ENCODE data around the gene DNPH1. TPM values are rescaled to one million over a fixed set of nuclear protein-coding genes. Genes with fewer than 3 reads are reported as not detected.

The DNPH1 gene
- polyA plus RNA-seq, 1 donor from 2014 or later, result 48.3 TPM

DNA sequence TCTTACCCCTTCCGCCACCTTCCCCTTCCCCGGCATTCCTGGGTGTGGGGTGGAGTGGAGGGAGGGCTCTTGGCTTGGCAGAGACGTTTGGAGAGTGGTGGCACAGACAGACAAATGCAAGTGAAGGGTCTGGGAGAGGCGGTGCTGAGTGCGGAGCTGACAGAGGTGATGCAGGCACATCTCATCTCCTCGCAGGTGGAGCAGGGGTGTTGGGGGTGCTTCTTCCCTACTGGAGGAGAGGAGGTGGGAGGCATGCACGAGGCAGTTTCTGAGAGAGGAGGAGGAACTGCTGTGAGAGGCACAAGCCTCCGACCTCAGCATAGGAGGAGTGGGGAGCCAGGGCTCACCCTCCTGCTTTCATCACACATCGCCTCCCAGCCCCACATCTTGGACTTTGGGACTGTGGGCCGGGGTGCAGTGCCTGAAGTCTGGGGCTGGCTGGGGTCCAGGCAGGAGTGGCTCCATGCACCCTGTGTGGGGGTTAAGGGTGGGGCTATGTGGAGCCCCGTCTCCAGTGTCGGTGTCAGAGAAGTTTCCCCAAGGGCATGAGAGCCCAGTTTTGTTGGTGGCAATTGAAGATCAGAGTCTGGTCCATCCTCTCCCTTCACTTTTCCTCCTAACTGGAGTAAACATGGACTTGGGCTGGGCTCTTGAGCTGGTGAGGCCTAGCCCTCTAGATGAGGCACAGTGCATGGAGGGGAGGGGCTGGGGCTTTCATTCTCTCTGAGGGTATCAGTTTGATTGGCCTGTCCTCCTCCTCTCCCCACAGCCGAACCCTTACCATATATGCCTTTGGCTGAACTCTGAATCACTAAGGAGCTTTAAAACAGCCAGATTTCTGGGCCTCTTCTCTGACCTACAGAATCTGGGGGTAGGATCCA is 48.6 kb upstream of the DNPH1 start:
- H3K4me3 ChIP-seq (ENCODE audit: low read length), result no peak overlapping the region
- H4K20me1 ChIP-seq (ENCODE audit: insufficient read depth), result no peaks in the 10 kb centered on the region
- peaks cover 21% of the 10 kb centered on the region for H3K27me3 ChIP-seq (ENCODE audit: insufficient read depth, low read depth, low read length)
- H3K9ac ChIP-seq (ENCODE audit: low read length), result no peak overlapping the region
- no peaks in the 10 kb centered on the region for H3K9me2 ChIP-seq (ENCODE audit: insufficient read depth, low read length)
- no peaks in the 10 kb centered on the region for H3K9me3 ChIP-seq (ENCODE audit: low read length)
- H3K79me2 ChIP-seq (replicated peaks; ENCODE audit: insufficient read depth, low read length), result no peaks in the 10 kb centered on the region
- H3K27ac ChIP-seq (ENCODE audit: low read length), result no peak overlapping the region
- H3K4me2 ChIP-seq (ENCODE audit: low read length), result no peak overlapping the region
- TF ChIP-seq EP300 (conservative IDR thresholded peaks at IDR 0.05; ENCODE audit: poor library complexity, severe bottlenecking) (no peak), CTCF (IDR thresholded peaks at IDR 0.05; ENCODE audit: poor library complexity, severe bottlenecking) (no peak), TAF1 (IDR thresholded peaks at IDR 0.05; ENCODE audit: low read depth) (no peak), EZH2 (IDR thresholded peaks at IDR 0.05; ENCODE audit: borderline replicate concordance, insufficient read depth, low read length, poor library complexity, severe bottlenecking) (no peak), MXI1 (conservative IDR thresholded peaks at IDR 0.05; ENCODE audit: poor library complexity, severe bottlenecking) (no peak), SMC3 (conservative IDR thresholded peaks at IDR 0.05; ENCODE audit: poor library complexity) (no peak), RAD21 (conservative IDR thresholded peaks at IDR 0.05) (no peak), POLR2AphosphoS5 (IDR thresholded peaks at IDR 0.05) (no peak)
- TF ChIP-seq, protein P1, sequence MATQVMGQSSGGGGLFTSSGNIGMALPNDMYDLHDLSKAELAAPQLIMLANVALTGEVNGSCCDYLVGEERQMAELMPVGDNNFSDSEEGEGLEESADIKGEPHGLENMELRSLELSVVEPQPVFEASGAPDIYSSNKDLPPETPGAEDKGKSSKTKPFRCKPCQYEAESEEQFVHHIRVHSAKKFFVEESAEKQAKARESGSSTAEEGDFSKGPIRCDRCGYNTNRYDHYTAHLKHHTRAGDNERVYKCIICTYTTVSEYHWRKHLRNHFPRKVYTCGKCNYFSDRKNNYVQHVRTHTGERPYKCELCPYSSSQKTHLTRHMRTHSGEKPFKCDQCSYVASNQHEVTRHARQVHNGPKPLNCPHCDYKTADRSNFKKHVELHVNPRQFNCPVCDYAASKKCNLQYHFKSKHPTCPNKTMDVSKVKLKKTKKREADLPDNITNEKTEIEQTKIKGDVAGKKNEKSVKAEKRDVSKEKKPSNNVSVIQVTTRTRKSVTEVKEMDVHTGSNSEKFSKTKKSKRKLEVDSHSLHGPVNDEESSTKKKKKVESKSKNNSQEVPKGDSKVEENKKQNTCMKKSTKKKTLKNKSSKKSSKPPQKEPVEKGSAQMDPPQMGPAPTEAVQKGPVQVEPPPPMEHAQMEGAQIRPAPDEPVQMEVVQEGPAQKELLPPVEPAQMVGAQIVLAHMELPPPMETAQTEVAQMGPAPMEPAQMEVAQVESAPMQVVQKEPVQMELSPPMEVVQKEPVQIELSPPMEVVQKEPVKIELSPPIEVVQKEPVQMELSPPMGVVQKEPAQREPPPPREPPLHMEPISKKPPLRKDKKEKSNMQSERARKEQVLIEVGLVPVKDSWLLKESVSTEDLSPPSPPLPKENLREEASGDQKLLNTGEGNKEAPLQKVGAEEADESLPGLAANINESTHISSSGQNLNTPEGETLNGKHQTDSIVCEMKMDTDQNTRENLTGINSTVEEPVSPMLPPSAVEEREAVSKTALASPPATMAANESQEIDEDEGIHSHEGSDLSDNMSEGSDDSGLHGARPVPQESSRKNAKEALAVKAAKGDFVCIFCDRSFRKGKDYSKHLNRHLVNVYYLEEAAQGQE (IDR thresholded peaks at IDR 0.05; ENCODE audit: borderline replicate concordance), result no peak
- H2AFZ ChIP-seq (ENCODE audit: low read depth, low read length), result no peak overlapping the region
- no peaks in the 10 kb centered on the region for H3F3A ChIP-seq (ENCODE audit: insufficient read depth, low read length, poor library complexity, severe bottlenecking)
- no peaks in the 10 kb centered on the region for H3K36me3 ChIP-seq (ENCODE audit: insufficient read depth, low read length)

DNA sequence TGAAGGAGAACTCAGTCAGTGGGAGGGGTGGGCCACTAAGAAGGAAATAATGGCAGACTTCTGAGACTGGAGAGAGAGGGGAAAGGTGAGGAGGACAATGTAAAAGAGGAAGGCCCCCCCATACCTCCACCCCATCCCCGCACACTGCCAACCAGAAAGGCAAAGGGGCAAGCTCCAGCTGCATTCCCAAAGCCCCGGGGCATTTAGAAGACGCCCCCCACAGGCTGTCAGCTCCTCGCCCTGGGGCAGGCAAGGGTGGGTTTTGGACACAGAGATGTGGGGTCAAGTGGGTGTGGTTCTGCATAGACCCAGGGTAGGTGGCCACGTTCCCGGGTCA is 48.0 kb upstream of the DNPH1 start:
- no peaks in the 10 kb centered on the region for H3K9me3 ChIP-seq (ENCODE audit: low read length)
- H3K4me2 ChIP-seq (ENCODE audit: low read length), result no peak overlapping the region
- peaks cover 21% of the 10 kb centered on the region for H3K27me3 ChIP-seq (ENCODE audit: insufficient read depth, low read depth, low read length)

More for the DNA sequence above, 48.0 kb upstream of the DNPH1 start:
- no peaks in the 10 kb centered on the region for H3K9me2 ChIP-seq (ENCODE audit: insufficient read depth, low read length)
- no peaks in the 10 kb centered on the region for H3F3A ChIP-seq (ENCODE audit: insufficient read depth, low read length, poor library complexity, severe bottlenecking)
- H2AFZ ChIP-seq (ENCODE audit: low read depth, low read length), result no peak overlapping the region
- no peaks in the 10 kb centered on the region for H4K20me1 ChIP-seq (ENCODE audit: insufficient read depth)
- no peak overlapping the region for H3K27ac ChIP-seq (ENCODE audit: low read length)
- H3K36me3 ChIP-seq (ENCODE audit: insufficient read depth, low read length), result no peaks in the 10 kb centered on the region
- H3K79me2 ChIP-seq (replicated peaks; ENCODE audit: insufficient read depth, low read length), result no peaks in the 10 kb centered on the region
- H3K9ac ChIP-seq (ENCODE audit: low read length), result no peak overlapping the region
- no peak for TF ChIP-seq EP300 (conservative IDR thresholded peaks at IDR 0.05; ENCODE audit: poor library complexity, severe bottlenecking)
- no peak for TF ChIP-seq TAF1 (IDR thresholded peaks at IDR 0.05; ENCODE audit: low read depth)
- no peak for TF ChIP-seq CTCF (IDR thresholded peaks at IDR 0.05; ENCODE audit: poor library complexity, severe bottlenecking)
- no peak for TF ChIP-seq SMC3 (conservative IDR thresholded peaks at IDR 0.05; ENCODE audit: poor library complexity)
- TF ChIP-seq EZH2 (IDR thresholded peaks at IDR 0.05; ENCODE audit: borderline replicate concordance, insufficient read depth, low read length, poor library complexity, severe bottlenecking), result no peak
- TF ChIP-seq, protein P1 (IDR thresholded peaks at IDR 0.05; ENCODE audit: borderline replicate concordance), result no peak
- TF ChIP-seq RAD21 (conservative IDR thresholded peaks at IDR 0.05), result no peak
- no peak for TF ChIP-seq POLR2AphosphoS5 (IDR thresholded peaks at IDR 0.05)
- TF ChIP-seq MXI1 (conservative IDR thresholded peaks at IDR 0.05; ENCODE audit: poor library complexity, severe bottlenecking), result no peak
- H3K4me3 ChIP-seq (ENCODE audit: low read length), result no peak overlapping the region

All from neural cell (in vitro differentiated cells).